ENCODE measurements around the gene ATG4B.

The ATG4B gene

DNA sequence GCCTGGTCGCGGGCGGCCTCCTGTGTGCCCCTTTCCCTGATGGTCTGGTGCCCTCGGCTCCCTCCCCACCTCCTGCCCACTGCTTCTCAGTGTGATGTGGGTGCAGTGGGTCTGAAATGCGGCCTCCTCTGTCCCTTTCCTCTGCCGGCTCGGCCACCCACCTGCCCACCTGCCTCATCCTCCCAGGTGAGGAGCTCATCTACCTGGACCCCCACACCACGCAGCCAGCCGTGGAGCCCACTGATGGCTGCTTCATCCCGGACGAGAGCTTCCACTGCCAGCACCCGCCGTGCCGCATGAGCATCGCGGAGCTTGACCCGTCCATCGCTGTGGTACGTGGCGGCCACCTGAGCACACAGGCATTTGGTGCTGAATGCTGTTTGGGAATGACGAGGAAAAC, 30.9 kb downstream of the ATG4B start:
- no peak for DNase-seq

DNA sequence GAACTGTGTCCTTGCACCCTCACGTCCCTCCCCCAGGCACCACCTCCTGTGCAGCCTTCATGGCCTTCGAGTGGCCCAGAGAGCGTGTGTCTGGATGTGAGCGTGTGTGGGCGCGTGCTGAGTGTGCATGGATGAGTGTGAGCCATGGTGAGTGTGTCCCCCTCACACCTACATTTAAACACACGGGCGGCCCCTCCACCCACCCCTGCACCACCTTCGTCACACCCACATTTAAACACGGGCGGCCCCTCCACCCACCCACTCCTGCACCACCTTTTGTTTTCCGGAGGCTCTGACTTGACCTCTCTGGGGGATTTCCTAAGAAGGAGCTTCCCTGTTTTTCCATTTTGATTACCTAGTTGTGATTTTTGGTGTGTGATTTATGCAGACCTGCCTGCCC, 31.3 kb downstream of the ATG4B start:
- no peak for DNase-seq

DNA sequence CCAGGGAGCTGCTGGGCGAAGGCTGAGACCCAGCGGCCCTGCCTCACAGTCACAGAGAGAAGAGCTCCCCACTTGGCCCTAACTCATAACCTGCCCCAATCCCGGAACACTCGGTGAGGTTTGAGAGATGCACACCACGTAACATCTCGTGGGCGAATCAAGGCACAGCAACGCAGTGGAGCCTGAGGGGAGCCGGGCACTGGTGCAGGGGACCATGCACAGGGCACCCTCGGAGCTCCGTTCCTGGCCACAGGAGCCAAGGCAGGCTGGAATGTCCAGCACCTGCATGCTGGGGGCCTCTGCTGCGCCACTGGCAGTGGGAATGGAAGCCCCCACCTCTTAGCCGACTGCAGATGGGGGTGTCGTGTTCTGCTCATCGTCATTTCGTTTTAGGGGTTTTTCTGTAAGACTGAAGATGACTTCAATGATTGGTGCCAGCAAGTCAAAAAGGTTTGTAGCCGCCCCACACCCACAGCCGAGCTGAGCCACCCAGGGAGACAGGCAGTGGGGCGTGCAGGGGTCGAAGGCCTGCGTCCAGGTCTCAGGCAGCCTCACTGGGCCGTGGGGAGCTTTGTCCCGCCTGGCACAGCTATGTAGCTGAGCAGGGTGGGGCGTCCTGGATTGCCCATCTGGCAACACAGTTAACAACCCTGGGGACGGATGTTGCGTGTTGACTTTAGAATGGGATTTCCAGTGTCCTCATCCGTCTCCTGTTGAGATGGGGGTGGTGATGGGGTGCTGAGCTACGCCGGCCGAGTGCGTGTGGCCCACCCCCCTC, 33.0 kb downstream of the ATG4B start:
- no peak for DNase-seq

DNA sequence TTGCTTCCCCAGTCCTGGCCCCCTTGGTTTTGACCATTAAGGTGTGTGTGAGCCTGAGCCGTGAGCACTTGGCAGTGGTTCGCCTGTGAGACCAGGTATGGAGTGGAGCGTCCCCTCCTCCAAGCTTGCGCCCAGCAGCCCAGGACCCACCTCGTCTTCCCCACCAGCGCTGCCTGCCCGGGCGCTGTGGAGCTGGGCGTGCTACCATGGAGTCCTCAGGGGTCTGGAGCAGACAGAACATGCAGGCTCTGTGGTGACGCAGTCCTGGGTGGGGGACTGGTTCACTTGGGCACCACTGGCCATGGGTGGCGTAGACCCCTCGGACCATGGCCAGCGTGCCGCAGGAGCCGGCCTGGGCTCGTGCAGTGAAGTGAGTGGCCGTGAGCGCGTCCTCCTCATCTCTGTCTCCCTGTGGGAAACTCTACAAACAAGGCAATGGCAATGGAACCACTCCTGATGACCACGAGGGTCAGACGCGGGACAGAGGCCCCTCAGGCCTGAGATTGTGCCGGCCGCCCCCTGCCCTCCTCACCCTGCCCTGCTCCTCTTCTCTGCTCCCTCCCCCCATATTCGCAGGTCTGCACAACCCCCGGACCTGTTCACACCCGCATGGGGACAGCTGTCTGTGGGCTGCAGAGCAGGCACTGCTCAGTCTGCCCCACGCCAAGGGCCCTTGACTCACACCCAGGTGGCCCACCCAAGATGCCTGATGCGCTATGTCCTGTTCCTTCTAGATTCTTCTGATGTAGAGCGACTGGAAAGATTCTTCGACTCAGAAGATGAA, 34.2 kb downstream of the ATG4B start:
- no peak for DNase-seq

DNA sequence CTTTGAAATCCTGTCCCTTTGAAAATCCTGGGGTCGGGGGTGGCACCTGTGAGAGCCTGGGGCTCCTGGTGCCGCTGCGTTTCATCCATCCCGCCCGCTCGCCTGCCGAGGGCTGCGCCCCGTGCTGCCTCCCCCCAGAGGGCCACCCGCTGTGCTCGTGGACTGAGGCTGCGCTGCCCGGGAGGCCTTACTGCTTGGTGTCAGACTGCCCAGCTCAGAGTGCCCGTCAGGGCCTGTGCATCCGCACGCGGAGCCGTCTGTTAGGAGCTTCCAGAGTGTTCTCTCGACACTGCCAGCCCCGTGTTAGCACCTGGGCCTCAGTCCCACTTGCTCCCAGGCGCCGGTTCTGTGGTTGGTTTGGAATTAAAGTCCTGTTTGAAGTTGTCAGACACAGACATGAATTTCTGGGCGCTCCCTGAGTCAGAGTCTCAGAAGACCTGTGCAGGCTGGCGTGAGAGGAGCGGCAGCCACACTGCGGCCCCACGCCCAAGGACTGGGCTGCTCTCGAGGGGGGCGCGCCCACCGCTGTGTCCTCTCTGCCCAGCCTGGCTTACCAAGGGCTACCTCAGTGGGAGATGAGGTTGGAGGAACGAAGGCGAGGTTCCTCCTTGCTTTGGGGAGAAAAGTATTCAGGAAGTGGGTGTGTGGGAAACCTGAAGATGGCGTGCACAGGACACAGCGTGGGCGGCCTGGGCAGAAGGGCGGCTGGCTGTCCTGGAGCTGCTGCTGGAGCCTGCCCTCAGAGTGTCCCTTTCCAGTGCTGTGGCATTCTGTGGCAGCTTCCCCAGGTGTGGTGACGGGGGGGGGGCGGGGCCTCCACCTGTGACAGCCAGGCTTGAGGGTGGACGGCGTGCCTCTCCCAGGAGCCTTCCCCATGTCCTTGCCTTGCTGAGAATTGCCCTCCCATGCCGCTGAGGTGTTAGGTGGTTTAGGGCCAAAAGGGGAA, 35.0 kb downstream of the ATG4B start:
- no peak for DNase-seq

DNA sequence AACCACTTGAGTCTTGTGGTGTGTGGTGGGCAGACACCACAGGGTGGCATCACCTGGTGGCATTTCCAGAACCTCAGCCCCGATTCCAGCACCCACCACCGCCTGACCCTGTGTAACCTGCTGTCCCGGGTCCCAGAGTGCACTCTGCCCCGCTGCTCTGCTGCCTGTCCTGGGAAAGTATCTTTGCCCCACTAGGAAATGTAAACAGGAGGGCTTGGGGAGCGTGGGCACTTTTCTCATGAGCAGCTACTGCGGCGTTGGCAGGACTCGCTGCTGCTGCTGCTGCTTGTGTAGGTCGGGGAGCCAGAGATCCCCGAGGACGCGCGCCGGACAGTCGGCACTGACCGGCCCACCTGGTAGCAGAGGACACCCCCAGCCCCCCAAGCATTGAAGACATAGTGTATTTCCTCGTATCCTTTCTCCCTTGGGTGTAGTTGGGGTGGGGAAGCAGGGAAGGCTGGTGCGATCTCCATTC, 35.7 kb downstream of the ATG4B start:
- no peak for DNase-seq

DNA sequence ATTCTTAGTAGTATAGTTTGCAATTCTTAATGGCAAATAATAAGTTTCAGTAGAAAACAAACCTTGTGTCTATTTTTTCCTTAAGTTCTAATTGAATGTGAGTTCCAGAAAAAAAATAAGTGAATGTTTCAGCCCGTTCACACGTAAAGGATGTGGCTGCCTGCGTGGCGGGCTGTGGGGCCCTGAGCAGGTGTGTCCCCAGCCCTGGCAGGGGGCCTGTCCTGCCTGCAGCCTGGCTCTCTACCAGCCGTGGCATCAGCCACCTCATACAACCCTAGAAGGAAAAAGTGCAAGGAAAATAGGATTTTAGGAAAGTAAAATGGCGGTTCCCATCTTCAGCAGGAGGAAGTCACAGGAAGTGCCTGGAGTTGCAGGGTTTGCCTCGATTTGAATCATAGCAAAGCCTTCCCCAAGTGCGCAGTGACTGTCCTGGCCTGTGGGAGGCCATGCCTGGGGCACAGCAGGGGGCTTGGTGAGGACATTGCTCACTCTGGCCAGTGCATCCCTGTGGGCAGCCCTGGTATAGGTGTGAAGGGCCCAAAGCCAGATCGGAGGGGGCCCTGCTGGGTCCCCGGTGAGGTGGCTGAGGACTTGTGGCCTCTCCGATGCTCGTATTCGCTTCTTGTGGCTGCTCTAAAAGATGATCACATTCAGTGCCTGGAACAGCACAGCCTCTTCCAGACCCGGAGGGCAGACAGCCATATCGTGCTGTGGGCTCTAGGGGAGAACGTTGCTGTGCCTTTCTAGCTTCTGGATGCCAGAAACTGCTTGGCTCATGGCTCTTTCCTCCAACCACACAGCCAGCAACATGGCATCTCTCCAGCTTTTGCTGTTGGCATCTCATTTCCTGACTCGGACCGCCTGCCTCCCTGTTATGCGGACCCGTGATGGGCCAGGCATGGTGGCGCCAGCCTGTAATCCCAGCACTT, 36.6 kb downstream of the ATG4B start:
- DNase-seq: no peak

DNA sequence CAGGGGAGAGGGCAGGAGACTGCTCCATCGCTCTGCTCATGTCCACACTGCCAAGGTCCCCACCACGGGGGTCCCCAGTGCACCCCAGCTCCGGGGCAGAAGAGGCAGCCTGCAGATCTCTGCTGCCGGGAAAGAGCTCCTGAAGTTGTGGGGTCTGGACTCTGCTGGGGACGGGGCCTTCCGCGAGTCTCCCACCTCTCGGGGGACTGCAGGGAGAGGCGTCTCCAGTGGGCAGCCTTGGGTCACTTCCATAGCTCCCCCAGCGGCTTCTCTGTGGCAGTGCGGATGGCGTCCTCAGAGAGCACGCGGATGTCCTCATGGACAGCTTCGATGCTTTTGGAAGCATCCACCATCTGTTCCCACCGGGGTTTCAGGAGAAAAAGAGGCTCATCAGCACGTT, 38.4 kb downstream of the ATG4B start:
- no peak for DNase-seq

DNA sequence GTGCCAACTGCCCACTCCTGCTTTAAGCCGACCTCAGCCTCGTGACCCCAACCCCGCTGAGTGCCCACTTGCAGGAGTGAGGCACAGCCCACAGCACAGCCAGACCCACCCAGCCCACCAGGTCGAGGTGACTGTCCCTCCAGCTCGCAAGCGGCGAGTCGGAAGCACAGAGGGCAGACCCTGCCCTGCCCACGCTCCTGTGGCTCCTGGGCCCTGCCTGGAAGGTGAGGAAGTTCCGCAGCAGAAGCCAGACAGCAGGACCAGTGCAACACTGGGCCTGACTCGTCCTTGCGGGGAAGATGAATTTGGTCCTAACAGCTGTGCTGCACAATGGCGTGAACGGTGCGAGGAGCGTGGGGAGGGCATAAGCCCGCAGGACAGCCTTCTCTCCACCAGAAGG, 39.2 kb downstream of the ATG4B start:
- DNase-seq: no peak

DNA sequence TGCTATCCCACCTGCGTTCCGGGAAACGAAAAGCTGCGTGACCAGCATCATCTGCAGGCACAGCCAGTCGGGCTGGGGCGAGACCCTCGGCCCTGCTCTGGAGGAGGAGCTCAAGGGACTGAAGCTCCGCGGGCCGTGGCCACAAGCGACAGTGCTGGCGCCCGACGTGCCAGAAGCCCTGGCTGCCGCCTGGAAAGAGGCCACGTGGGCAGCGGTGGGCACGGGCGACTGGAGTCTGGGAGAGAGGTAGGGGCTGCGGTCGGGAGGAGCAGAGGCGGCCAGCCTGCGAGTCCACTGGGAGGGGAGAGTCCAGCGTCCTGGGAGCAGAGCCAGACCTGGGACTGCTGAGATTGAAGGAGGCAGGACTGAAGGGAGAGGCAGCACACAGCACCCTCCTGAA, 39.9 kb downstream of the ATG4B start:
- DNase-seq: no peak

DNA sequence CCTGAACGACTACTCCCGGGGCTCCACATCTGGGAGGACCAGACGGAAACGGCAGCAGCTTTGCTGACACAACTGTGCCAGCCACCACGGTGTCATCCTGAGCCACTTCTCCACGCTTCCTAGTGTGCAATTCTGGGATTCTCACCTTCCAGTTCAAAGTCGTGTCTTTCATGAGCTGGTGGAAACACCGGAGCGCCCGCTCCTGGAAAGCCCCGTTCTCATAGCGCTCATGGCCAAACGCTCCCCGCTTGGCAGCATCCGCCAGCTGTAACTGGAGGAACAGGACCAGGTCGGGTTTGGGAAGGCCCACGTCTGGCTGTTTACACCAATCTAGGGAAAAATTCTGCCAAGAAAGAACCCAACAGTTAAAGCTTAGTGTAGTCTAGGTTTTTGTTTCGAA, 40.8 kb downstream of the ATG4B start:
- no peak for DNase-seq

DNA sequence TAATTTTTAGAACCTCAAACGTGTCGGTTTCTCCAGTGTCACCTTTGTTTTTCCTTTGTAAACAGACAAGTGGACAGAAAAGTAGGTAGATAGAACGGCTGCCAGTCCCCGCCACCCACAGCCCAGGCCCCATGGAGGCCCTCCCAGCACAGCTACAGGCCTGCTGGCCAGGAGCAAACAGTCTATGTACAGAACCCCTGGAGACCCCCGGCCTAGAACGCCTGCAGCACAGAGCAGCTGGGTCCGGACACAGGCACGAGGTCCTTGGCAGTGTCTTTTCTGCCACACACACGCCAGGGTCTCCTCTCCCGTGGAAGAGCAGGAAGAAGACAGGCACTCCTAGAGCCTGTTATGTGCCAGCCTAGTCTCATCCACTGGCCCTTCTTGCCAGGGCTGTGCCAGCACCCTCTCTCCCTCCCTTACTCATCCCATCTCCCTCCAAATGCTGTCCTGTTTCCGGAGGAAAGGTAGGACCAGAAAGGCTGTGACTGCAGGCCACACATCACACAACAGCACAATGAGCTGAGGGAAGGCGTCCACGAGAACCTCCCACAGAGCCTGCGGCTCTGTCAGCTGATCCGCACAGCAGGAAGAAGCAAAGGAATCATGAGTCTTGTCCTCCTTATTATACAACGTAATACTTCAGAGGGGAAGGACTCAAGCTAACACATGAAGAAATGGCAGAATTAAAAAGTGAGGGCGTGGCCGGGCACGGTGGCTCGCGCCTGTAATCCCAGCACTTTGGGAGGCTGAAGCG, 41.5 kb downstream of the ATG4B start:
- no peak for DNase-seq

DNA sequence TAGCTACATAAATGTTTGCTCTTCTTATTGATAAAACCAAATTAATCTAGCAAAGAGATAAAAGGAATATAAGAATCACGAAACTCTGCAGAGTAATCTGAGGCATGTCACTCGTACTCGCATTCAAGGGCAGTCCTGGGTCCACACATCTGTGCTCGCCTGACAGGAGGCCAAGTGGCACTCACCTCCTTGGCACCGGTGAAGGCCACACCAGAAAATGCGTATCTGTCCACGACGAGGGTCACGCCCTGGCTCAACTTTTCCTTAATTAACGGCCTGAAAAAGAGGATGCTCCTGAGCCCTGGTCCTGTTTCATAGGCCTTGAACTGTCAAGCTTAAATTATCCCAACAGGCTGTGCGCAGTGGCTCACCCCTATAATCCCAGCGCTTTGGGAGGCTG, 42.6 kb downstream of the ATG4B start:
- no peak for DNase-seq

DNA sequence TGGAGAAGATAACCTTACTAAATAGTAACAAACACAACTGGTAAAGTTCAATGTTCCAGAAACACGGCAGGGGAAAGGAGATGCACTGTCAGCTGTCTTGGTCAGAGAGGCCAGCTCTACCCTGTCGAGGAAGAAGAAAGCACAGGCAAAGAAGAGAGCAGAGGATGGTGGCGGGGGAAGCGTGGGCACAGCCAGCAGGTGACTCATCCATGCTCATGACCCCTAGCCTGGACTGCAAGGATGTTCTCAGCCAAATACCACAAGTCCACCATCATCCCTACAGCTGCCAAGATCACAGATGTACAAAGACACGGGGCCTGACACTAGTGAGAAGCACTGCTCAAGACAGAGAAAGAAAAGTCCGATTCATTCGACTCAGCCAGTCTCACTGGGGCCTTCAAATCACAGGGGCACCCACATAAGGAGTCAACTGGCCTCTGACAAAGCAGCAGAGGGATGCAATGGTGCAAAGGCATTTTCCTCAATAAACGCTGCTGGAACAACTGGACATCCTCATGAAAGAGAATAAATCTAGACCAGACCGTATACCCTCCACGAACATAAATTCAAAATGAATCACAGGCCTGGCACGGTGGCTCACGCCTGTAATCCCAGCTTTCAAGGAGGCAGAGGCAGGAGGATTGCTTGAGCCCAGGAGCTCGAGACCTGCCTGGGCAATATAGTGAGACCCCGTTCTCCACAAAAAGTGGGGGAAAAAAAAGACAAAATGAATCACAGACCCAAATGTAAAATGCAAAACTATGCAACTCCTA, 43.5 kb downstream of the ATG4B start:
- DNase-seq: no peak

DNA sequence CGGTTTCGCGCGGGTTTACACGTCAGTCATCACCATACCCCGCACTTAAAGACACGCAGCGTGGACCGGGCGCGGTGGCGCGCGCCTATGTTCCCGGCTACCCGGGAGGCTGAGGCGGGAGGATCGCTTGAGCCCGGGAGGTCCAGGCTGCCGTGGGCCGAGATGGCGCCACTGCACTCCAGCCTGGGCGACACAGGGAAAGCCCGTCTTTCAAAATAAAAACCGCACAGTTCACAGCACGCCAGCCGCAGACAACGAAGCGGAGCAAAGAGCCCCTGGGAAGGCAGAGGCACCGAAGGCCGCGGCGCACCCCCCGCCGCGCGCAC, 48.8 kb downstream of the ATG4B start:
- DNase-seq: peak in 1 of 5 donors; percentile 28

DNA sequence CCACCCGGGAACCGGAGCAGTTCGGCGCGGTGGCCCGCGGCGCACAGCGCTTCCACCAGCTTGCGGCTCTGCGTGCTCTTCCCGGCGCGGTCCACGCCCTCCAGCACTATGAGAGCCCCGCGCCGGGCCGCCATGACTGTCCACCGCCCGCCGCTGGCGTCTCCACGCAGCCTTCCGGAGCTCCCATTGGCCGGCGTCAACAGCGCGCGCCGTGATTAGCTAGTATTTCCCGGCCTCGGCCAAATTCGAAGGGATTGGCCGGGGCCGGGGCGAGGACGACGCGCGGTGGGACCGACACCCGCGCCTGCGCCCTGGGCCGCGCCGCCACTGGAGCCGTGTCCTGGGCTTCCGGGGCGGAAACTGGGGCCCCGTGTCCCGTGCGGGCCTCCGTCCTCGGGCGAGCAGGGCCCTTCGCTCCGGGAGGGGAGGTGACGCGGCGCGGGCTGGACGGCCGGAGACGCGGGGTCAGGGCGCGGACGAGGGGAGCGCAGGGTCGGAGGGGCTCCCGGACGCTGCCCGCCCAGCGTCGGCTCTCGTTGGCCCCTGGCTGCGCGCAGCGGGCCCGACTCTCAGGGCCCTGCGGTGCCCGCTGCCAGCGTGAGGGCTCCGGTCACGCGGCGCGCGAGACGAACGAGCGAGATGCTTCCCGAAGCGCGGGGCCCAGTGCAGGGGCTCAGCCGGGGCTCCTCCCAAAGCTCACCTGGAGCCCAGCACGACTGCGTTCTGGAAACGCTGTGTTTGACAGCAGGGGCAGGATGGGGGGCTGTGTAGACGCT, 49.3 kb downstream of the ATG4B start, which contains the start of gene DTYMK:
DTYMK (minus strand) TSS at position 166 of the 776 bp plus-strand sequence; CDS start at position 134, 32 bp downstream.
- peak; percentile 90 to 97 (median 93) for DNase-seq

DNA sequence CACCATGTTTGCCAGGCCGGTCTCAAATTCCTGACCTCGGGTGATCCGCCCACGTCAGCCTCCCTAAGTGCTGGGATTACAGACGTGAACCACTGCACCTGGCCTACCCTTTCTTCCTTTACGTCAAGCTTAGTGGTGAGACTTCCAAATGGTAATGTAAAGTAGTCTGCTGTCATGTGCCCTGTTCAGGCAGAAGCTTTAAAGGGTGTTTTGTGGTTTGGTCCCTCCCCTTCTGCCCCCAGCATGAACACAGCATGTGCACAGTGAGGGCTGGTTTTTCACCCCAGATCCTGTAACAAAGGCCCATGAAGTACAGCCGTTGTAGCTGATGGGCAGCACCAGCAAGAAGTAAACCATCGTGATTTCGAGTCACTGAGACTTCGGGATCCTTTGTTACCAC, 51.8 kb downstream of the ATG4B start:
- no peak for DNase-seq

DNA sequence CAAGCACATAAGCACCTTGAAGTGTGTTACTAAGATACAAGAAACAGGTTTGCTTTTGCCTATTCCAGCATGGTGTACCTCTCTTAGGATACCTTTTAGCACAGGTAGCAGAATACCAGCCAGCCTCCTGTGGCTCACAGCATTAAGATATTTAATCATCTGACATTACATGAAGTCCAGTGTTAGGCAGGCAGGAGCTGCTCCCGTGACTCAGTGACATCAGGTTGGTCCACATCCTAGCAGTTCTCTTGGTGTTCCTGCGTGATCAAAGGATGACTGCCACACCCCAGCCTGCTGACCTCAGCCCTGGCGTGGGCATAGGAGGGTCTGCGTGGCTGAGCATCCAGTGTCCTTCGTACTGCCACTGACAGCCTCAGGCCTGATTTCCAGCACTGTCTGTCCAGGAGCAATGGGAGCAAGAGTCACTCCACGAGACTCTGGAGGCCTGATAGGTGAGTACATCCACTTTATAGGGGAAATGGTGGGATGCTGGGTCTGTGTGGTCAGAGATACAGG, 52.8 kb downstream of the ATG4B start:
- no peak for DNase-seq

DNA sequence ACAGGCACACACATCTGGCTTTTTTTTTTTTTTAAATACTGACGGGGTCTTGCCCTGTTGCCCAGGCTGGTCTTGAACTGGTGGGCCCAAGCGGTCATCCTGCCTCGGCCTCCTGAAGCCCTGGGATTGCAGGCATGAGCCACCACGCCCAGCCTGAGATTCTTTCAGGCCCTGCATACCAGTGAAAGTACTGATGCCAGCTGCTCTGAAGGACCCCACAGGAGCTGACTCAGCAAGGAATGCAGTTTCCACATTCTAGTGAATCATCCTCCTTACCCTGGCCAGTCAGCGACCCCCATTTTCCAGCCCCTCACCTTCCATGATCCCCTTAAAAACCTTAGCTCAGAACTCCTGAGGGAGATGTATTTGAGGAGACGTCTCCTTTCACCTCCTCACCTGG, 55.0 kb downstream of the ATG4B start:
- DNase-seq: no peak

Measured in T-helper 1 cell (primary cell).